Subcutaneous abdominal adipose tissue (tissue), 5 donors: ENCODE data around the gene AUNIP.
"Not testable (repeated sequence)": the region's sequence is repeated elsewhere in the genome, so short reads cannot be mapped to it uniquely, and the experiment has no call there.

Experiments used
- H3K27ac ChIP-seq: one replicate; pipeline ENCODE4 v1.7.0; 2013; ENCODE audit warnings: low read depth, mild to moderate bottlenecking, inconsistent platforms, low read length, moderate library complexity
- H3K27me3 ChIP-seq, 5 donors: one replicate each; pipeline ENCODE4 v1.7.0; 2013; ENCODE audit warnings: low read length in 5 of 5, inconsistent platforms in 1 of 5; ENCODE audit not compliant: control insufficient read depth in 5 of 5, insufficient read depth in 4 of 5
- H3K36me3 ChIP-seq, 5 donors: one replicate each; pipeline ENCODE4 v1.7.0; 2013; ENCODE audit warnings: low read length in 5 of 5; ENCODE audit not compliant: control insufficient read depth in 5 of 5, insufficient read depth in 5 of 5
- H3K4me1 ChIP-seq, 5 donors: one replicate each; pipeline ENCODE4 v1.7.0; 2013; ENCODE audit warnings: low read length in 5 of 5, mild to moderate bottlenecking in 3 of 5, moderate library complexity in 1 of 5; ENCODE audit not compliant: control insufficient read depth in 5 of 5, insufficient read depth in 5 of 5
- H3K4me3 ChIP-seq, 5 donors: one replicate each; pipeline ENCODE4 v1.7.0; 2013; ENCODE audit warnings: low read length in 5 of 5, low read depth in 1 of 5
- H3K9ac ChIP-seq, 5 donors: one replicate each; pipeline ENCODE4 v1.7.0; 2013; ENCODE audit warnings: low read length in 5 of 5, mild to moderate bottlenecking in 4 of 5, moderate library complexity in 3 of 5
- H3K9me3 ChIP-seq, 5 donors: one replicate each; pipeline ENCODE4 v1.7.0; 2013; ENCODE audit warnings: low read length in 5 of 5; ENCODE audit not compliant: control insufficient read depth in 5 of 5
- donor health status: healthy.
- donor health status: healthy.
- donor health status: healthy.
- donor health status: healthy.
- donor health status: healthy.

AUNIP gene

GRCh38 chr1:25854554-25854953, 4.7 kb downstream of the AUNIP start:
- Histone ChIP-seq H3K36me3 (no peaks in the 10 kb centered on the region), H3K4me3 (no peak overlapping the region), H3K9ac (no peak overlapping the region), H3K27ac (no peak overlapping the region), H3K9me3 (no peaks in the 10 kb centered on the region), H3K4me1 (peaks cover 0 to 9% (median 7%) of the 10 kb centered on the region in 5 donors), H3K27me3 (no peaks in the 10 kb centered on the region)

- H3K36me3 ChIP-seq, result no peaks in the 10 kb centered on the region
- H3K9me3 ChIP-seq, result no peaks in the 10 kb centered on the region
- H3K4me3 ChIP-seq, result no peak overlapping the region
- H3K27me3 ChIP-seq, result no peaks in the 10 kb centered on the region
- no peaks in the 10 kb centered on the region for H3K4me1 ChIP-seq
- no peak overlapping the region for H3K27ac ChIP-seq
- H3K9ac ChIP-seq, result no peak overlapping the region
Observed at GRCh38 chr1:25848531-25848930, 10.7 kb downstream of the AUNIP start.

- Histone ChIP-seq H3K4me1 (no peaks in the 10 kb centered on the region), H3K27me3 (no peaks in the 10 kb centered on the region), H3K4me3 (no peak overlapping the region), H3K9ac (no peak overlapping the region), H3K36me3 (no peaks in the 10 kb centered on the region), H3K9me3 (no peaks in the 10 kb centered on the region), H3K27ac (no peak overlapping the region)
Observed at GRCh38 chr1:25847929-25848328, 11.3 kb downstream of the AUNIP start.

GRCh38 chr1:25845664-25846063, 13.6 kb downstream of the AUNIP start:
- H3K27me3 ChIP-seq, result no peaks in the 10 kb centered on the region
- no peak overlapping the region for H3K27ac ChIP-seq
- no peaks in the 10 kb centered on the region for H3K36me3 ChIP-seq
- H3K9me3 ChIP-seq, result no peaks in the 10 kb centered on the region
- no peak overlapping the region for H3K4me3 ChIP-seq
- no peak overlapping the region for H3K9ac ChIP-seq
- H3K4me1 ChIP-seq, result no peaks in the 10 kb centered on the region

GRCh38 chr1:25844536-25845337, 14.5 kb downstream of the AUNIP start:
- Histone ChIP-seq H3K36me3 (no peaks in the 10 kb centered on the region), H3K27ac (no peak overlapping the region), H3K27me3 (no peaks in the 10 kb centered on the region), H3K9ac (no peak overlapping the region), H3K4me1 (no peaks in the 10 kb centered on the region), H3K4me3 (no peak overlapping the region), H3K9me3 (no peaks in the 10 kb centered on the region)

- Histone ChIP-seq H3K36me3 (no peaks in the 10 kb centered on the region), H3K27ac (no peak overlapping the region), H3K9ac (no peak overlapping the region), H3K4me3 (no peak overlapping the region), H3K27me3 (no peaks in the 10 kb centered on the region), H3K4me1 (no peaks in the 10 kb centered on the region), H3K9me3 (no peaks in the 10 kb centered on the region)
Observed at GRCh38 chr1:25843483-25843882, 15.8 kb downstream of the AUNIP start.

GRCh38 chr1:25839808-25840207, 19.4 kb downstream of the AUNIP start:
- not testable (repeated sequence) for H3K36me3 ChIP-seq, H3K27ac ChIP-seq, H3K4me3 ChIP-seq

GRCh38 chr1:25837262-25837875, 21.9 kb downstream of the AUNIP start:
- Histone ChIP-seq H3K4me3 (no peak overlapping the region), H3K4me1 (no peaks in the 10 kb centered on the region), H3K9ac (no peak overlapping the region), H3K36me3 (peaks cover 10 to 23% (median 14%) of the 10 kb centered on the region in 5 donors), H3K27ac (no peak overlapping the region), H3K27me3 (no peaks in the 10 kb centered on the region), H3K9me3 (no peaks in the 10 kb centered on the region)

More at GRCh38 chr1:25839808-25840207, 19.4 kb downstream of the AUNIP start:
- not testable (repeated sequence) for H3K9ac ChIP-seq, H3K4me1 ChIP-seq, H3K9me3 ChIP-seq, H3K27me3 ChIP-seq

- Histone ChIP-seq H3K9ac (no peak overlapping the region), H3K9me3 (no peaks in the 10 kb centered on the region), H3K27ac (no peak overlapping the region), H3K4me1 (peaks cover 0 to 3% (median 0%) of the 10 kb centered on the region in 5 donors), H3K36me3 (peaks cover 15 to 30% (median 20%) of the 10 kb centered on the region in 5 donors), H3K4me3 (no peak overlapping the region), H3K27me3 (no peaks in the 10 kb centered on the region)
Observed at GRCh38 chr1:25836695-25837094, 22.6 kb downstream of the AUNIP start.

GRCh38 chr1:25834894-25835293, 24.4 kb downstream of the AUNIP start:
- Histone ChIP-seq H3K9ac (no peak overlapping the region), H3K27ac (no peak overlapping the region), H3K27me3 (no peaks in the 10 kb centered on the region), H3K4me1 (peaks cover 0 to 7% (median 0%) of the 10 kb centered on the region in 5 donors), H3K4me3 (no peak overlapping the region), H3K9me3 (no peaks in the 10 kb centered on the region), H3K36me3 (peaks cover 32 to 48% (median 38%) of the 10 kb centered on the region in 5 donors)
